SH-SY5Y (cell line): ENCODE data around the gene NEDD8.

Experiments used
- GATA2 ChIP-seq: IDR thresholded peaks from 2 replicates; pipeline ENCODE4 v1.6.1; 2011; ENCODE audit warnings: mild to moderate bottlenecking, low read depth, low read length
- GATA3 ChIP-seq: IDR thresholded peaks from 2 replicates; pipeline ENCODE4 v1.6.1; 2011; ENCODE audit warnings: low read depth, mild to moderate bottlenecking, low read length, moderate library complexity

DNA sequence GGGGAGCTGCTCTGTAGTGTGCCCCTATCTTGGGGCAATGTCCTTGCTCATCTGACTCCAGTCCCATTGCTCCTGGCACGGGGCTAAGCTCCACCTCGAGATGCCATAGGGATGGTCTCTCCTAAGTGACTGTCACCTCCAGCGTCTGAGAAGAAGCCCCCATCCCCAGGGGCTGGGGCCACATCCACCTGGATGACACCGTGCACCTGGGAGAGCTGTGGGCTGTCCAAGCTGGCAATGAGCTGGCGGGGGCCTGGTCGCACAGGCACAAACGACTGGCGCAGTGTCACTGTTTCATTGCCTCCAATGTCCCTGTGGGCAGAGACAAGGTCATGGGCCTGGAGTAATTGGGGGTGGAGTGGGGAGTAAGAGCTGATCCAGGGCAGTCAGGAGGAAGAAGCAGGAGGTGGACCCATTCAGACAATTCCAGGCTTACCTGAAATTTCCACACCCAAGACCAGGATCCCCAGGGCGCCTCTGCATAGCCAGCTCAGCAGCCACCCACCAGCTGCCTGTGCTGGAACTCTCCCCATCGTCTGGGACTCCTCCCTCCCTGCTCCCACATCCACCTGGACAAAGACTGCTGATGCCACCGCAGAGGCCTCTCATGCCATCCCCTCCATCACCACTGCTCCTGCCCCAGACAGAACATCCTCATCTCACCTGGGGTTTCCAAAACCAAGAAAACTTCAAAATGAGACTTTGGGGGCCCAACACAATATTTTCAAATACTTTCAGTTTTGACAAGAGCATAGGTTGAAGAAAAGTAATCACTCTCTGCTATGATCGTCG, 17.3 kb upstream of the NEDD8 start:
- no peak for TF ChIP-seq GATA2
- no peak for TF ChIP-seq GATA3
